OCI-LY3 (cell line): ENCODE data around the gene KDM6A.

Experiments used
- H2AFZ ChIP-seq: fragments of 200-600, 300-600 bp; shearing (Covaris generic); 2 replicates; pipeline ENCODE4 v1.6.0; 2014; ENCODE audit warnings: antibody characterized with exemption, low read depth, low read length
- H3K27ac ChIP-seq: fragments of 200-600, 300-600 bp; sonication (generic); 2 replicates; pipeline ENCODE4 v1.5.1; 2014; ENCODE audit warnings: mild to moderate bottlenecking, low read length, moderate library complexity, mixed read lengths
- H3K27me3 ChIP-seq: fragments of 200-600, 300-600 bp; sonication (generic); 2 replicates; pipeline ENCODE4 v1.6.1; 2014; ENCODE audit warnings: low read depth, low read length, mixed read lengths
- H3K36me3 ChIP-seq: fragments of 200-600, 300-600 bp; sonication (generic); replicated peaks from 2 replicates; pipeline ENCODE3; 2014; ENCODE audit warnings: low read depth, low read length, mixed read lengths
- H3K4me1 ChIP-seq: fragments of 300-600, 200-600 bp; sonication (generic); 2 replicates; pipeline ENCODE4 v1.6.1; 2014; ENCODE audit warnings: low read length, mixed read lengths
- H3K4me2 ChIP-seq: fragments of 200-600, 300-600 bp; sonication (generic); 2 replicates; pipeline ENCODE4 v1.6.1; 2014; ENCODE audit warnings: low read length, mixed read lengths
- H3K4me3 ChIP-seq: fragments of 300-600, 200-600 bp; sonication (generic); 2 replicates; pipeline ENCODE4 v1.5.1; 2014; ENCODE audit warnings: antibody characterized with exemption, mild to moderate bottlenecking, low read length, moderate library complexity
- H3K79me2 ChIP-seq: fragments of 300-600, 200-600 bp; shearing (Covaris generic); 2 replicates; pipeline ENCODE4 v1.6.1; 2014; ENCODE audit warnings: mild to moderate bottlenecking, low read length, mixed read lengths
- H3K9ac ChIP-seq: fragments of 300-600, 200-600 bp; shearing (Covaris generic); 2 replicates; pipeline ENCODE4 v1.6.0; 2014; ENCODE audit warnings: mild to moderate bottlenecking, low read length, moderate library complexity
- H3K9me3 ChIP-seq: fragments of 200-600, 300-600 bp; shearing (Covaris generic); 2 replicates; pipeline ENCODE4 v1.6.1; 2014; ENCODE audit warnings: low read length, mixed read lengths; ENCODE audit not compliant: insufficient read depth
- H4K20me1 ChIP-seq: fragments of 200-600, 300-600 bp; sonication (generic); 2 replicates; pipeline ENCODE4 v1.6.1; 2016; ENCODE audit warnings: low read length, mixed read lengths; ENCODE audit not compliant: insufficient read depth
- EZH2phosphoT487 ChIP-seq: fragments of 200-600 bp; shearing (Covaris generic); IDR thresholded peaks from 2 replicates; pipeline ENCODE4 v1.6.1; 2018; ENCODE audit warnings: antibody characterized with exemption, mixed run types, low read depth
- TF ChIP-seq, protein P1 (sequence below): fragments of 200-600, 300-600 bp; sonication (generic); IDR thresholded peaks from 2 replicates; pipeline ENCODE4 v1.5.1; 2014; ENCODE audit warnings: antibody characterized with exemption, low read length, low read depth

Gene KDM6A

DNA sequence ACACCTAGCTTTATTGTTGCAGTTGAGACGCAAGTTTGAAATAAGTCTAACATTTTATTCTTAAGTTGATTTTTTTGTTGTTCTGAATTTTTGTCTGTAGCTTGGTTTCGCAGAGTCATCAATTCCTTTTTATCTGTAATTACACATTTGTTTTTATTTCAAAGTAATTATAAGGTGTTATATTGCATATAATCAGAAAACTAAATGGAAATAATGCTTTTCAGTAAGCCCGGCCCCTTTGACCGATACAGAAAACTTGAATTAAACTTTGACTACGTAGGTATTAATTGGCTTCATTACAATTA is 2.1 kb downstream of the KDM6A start:
- Histone ChIP-seq H3K4me2 (peak overlapping the region; percentile 95), H3K79me2 (peaks cover 86% of the 10 kb centered on the region), H3K9me3 (no peaks in the 10 kb centered on the region), H3K27ac (no peak overlapping the region), H3K9ac (peak overlapping the region; percentile 96), H3K4me1 (peaks cover 17% of the 10 kb centered on the region), H4K20me1 (peaks cover 22% of the 10 kb centered on the region), H2AFZ (no peak overlapping the region), H3K4me3 (peak overlapping the region; percentile 99), H3K27me3 (no peaks in the 10 kb centered on the region), H3K36me3 (peaks cover 8% of the 10 kb centered on the region)
- TF ChIP-seq EZH2phosphoT487: no peak
- TF ChIP-seq, protein P1, sequence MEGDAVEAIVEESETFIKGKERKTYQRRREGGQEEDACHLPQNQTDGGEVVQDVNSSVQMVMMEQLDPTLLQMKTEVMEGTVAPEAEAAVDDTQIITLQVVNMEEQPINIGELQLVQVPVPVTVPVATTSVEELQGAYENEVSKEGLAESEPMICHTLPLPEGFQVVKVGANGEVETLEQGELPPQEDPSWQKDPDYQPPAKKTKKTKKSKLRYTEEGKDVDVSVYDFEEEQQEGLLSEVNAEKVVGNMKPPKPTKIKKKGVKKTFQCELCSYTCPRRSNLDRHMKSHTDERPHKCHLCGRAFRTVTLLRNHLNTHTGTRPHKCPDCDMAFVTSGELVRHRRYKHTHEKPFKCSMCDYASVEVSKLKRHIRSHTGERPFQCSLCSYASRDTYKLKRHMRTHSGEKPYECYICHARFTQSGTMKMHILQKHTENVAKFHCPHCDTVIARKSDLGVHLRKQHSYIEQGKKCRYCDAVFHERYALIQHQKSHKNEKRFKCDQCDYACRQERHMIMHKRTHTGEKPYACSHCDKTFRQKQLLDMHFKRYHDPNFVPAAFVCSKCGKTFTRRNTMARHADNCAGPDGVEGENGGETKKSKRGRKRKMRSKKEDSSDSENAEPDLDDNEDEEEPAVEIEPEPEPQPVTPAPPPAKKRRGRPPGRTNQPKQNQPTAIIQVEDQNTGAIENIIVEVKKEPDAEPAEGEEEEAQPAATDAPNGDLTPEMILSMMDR: no peak

DNA sequence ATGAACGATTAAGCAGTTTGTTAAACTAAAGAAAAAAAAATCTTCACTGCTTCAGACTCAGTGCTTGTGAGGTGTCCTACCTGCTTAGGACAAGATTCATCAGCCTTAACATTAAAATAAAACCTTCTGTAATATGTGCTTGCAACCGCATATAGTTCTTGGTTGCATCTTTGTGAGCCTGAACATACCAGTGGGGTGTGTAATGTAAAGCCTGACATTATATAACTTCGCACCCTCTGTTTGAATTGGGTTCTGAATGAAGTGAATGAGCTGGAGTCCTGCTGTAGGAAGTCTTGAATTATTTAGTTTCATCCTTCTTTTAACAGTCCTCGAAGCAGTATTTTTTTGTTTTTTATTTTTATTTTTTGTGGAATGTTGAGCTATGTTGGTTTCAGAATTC is 3.1 kb downstream of the KDM6A start:
- H3K4me3 ChIP-seq: no peak overlapping the region
- peaks cover 17% of the 10 kb centered on the region for H3K4me1 ChIP-seq
- peaks cover 26% of the 10 kb centered on the region for H4K20me1 ChIP-seq
- H3K9me3 ChIP-seq: no peaks in the 10 kb centered on the region
- H2AFZ ChIP-seq: no peak overlapping the region
- no peak overlapping the region for H3K27ac ChIP-seq
- H3K9ac ChIP-seq: no peak overlapping the region
- H3K36me3 ChIP-seq: peaks cover 8% of the 10 kb centered on the region
- H3K79me2 ChIP-seq: peaks cover 94% of the 10 kb centered on the region
- H3K27me3 ChIP-seq: no peaks in the 10 kb centered on the region
- H3K4me2 ChIP-seq: peak overlapping the region; percentile 95; the same call in 1 of the 2 replicates
- no peak for TF ChIP-seq EZH2phosphoT487
- TF ChIP-seq, protein P1: no peak

DNA sequence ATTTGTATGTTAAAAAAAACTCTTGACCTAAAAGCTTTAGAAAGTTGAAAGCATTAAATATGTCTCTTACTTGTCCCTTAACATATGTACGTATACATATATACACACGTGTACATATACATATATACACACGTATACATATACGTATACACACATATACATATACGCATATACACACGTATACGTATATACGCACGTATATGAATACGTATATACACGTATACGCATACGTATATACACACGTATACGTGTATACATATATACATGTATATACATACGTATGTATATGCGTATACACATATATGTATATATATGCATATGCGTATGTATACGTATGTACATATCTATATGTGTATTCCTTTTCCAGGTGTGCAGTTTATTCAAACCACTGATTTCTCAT is 3.8 kb downstream of the KDM6A start:
- H3K4me3 ChIP-seq: no peak overlapping the region
- no peaks in the 10 kb centered on the region for H3K27me3 ChIP-seq
- no peak overlapping the region for H3K9ac ChIP-seq
- H3K36me3 ChIP-seq: peaks cover 8% of the 10 kb centered on the region
- no peaks in the 10 kb centered on the region for H3K9me3 ChIP-seq
- no peak overlapping the region for H2AFZ ChIP-seq
- H3K4me2 ChIP-seq: no peak overlapping the region
- TF ChIP-seq EZH2phosphoT487: no peak
- TF ChIP-seq, protein P1: no peak
- no peak overlapping the region for H3K27ac ChIP-seq
- peaks cover 12% of the 10 kb centered on the region for H3K4me1 ChIP-seq
- H4K20me1 ChIP-seq: peaks cover 32% of the 10 kb centered on the region
- peaks cover 94% of the 10 kb centered on the region for H3K79me2 ChIP-seq

DNA sequence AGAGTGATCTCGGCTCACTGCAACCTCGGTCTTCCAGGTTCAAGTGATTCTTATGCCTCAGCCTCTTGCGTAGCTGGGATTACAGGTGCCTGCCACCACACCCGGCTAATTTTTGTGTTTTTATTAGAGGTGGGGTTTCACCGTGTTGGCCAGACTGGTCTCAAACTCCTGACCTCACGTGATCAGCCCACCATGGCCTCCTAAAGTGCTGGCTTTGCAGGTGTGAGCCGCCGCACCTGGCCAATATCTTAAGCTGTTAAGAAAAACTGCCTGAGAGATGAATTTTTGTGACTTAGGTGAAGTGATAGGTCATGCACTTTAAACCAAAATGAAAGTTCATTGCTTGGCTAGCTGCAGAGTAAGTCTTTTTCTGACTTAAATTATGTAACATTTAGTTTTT is 5.8 kb downstream of the KDM6A start:
- no peak overlapping the region for H3K27ac ChIP-seq
- TF ChIP-seq, protein P1: no peak
- no peak for TF ChIP-seq EZH2phosphoT487
- peaks cover 50% of the 10 kb centered on the region for H4K20me1 ChIP-seq
- H2AFZ ChIP-seq: no peak overlapping the region
- H3K4me3 ChIP-seq: no peak overlapping the region
- H3K79me2 ChIP-seq: peaks cover 99% of the 10 kb centered on the region
- H3K4me2 ChIP-seq: no peak overlapping the region
- no peaks in the 10 kb centered on the region for H3K9me3 ChIP-seq
- no peak overlapping the region for H3K9ac ChIP-seq
- H3K36me3 ChIP-seq: peaks cover 8% of the 10 kb centered on the region
- H3K4me1 ChIP-seq: peaks cover 12% of the 10 kb centered on the region
- H3K27me3 ChIP-seq: no peaks in the 10 kb centered on the region
